Subcutaneous abdominal adipose tissue (tissue), 5 donors: Measurements from ENCODE around the gene CDC40.
"Not testable (repeated sequence)": the region's sequence is repeated elsewhere in the genome, so short reads cannot be mapped to it uniquely, and the experiment has no call there.

Experiments
- H3K27ac ChIP-seq: one replicate; pipeline ENCODE4 v1.7.0; 2013; ENCODE audit warnings: low read depth, mild to moderate bottlenecking, inconsistent platforms, low read length, moderate library complexity
- H3K27me3 ChIP-seq, 5 donors: one replicate each; pipeline ENCODE4 v1.7.0; 2013; ENCODE audit warnings: low read length in 5 of 5, inconsistent platforms in 1 of 5; ENCODE audit not compliant: control insufficient read depth in 5 of 5, insufficient read depth in 4 of 5
- H3K36me3 ChIP-seq, 5 donors: one replicate each; pipeline ENCODE4 v1.7.0; 2013; ENCODE audit warnings: low read length in 5 of 5; ENCODE audit not compliant: control insufficient read depth in 5 of 5, insufficient read depth in 5 of 5
- H3K4me1 ChIP-seq, 5 donors: one replicate each; pipeline ENCODE4 v1.7.0; 2013; ENCODE audit warnings: low read length in 5 of 5, mild to moderate bottlenecking in 3 of 5, moderate library complexity in 1 of 5; ENCODE audit not compliant: control insufficient read depth in 5 of 5, insufficient read depth in 5 of 5
- H3K4me3 ChIP-seq, 5 donors: one replicate each; pipeline ENCODE4 v1.7.0; 2013; ENCODE audit warnings: low read length in 5 of 5, low read depth in 1 of 5
- H3K9ac ChIP-seq, 5 donors: one replicate each; pipeline ENCODE4 v1.7.0; 2013; ENCODE audit warnings: low read length in 5 of 5, mild to moderate bottlenecking in 4 of 5, moderate library complexity in 3 of 5
- H3K9me3 ChIP-seq, 5 donors: one replicate each; pipeline ENCODE4 v1.7.0; 2013; ENCODE audit warnings: low read length in 5 of 5; ENCODE audit not compliant: control insufficient read depth in 5 of 5
- donor health status: healthy.
- donor health status: healthy.
- donor health status: healthy.
- donor health status: healthy.
- donor health status: healthy.

Gene CDC40

GRCh38 chr6:110233770-110234374 lies 53.6 kb downstream of the CDC40 start:
- Histone ChIP-seq H3K9me3 (no peaks in the 10 kb centered on the region), H3K4me3 (no peak overlapping the region), H3K4me1 (peaks cover 0 to 5% (median 3%) of the 10 kb centered on the region in 5 donors), H3K27ac (no peak overlapping the region), H3K36me3 (peaks cover 9 to 20% (median 9%) of the 10 kb centered on the region in 5 donors), H3K9ac (no peak overlapping the region), H3K27me3 (no peaks in the 10 kb centered on the region)

- H3K9me3 ChIP-seq, H3K9ac ChIP-seq, H3K4me3 ChIP-seq, H3K27ac ChIP-seq, H3K4me1 ChIP-seq, H3K27me3 ChIP-seq: not testable (repeated sequence)
- peaks cover 0 to 13% (median 2%) of the 10 kb centered on the region in 5 donors for H3K36me3 ChIP-seq
Observed at GRCh38 chr6:110236007-110236406, 55.8 kb downstream of the CDC40 start.

GRCh38 chr6:110239526-110240274 lies 59.5 kb downstream of the CDC40 start:
- H3K36me3 ChIP-seq: peaks cover 0 to 12% (median 2%) of the 10 kb centered on the region in 5 donors
- no peak overlapping the region for H3K4me3 ChIP-seq
- H3K9ac ChIP-seq: no peak overlapping the region
- H3K4me1 ChIP-seq: no peaks in the 10 kb centered on the region
- no peaks in the 10 kb centered on the region for H3K9me3 ChIP-seq
- no peaks in the 10 kb centered on the region for H3K27me3 ChIP-seq
- H3K27ac ChIP-seq: no peak overlapping the region

GRCh38 chr6:110244621-110245020 lies 64.4 kb downstream of the CDC40 start:
- not testable (repeated sequence) for H3K36me3 ChIP-seq, H3K9me3 ChIP-seq, H3K27me3 ChIP-seq, H3K4me3 ChIP-seq, H3K9ac ChIP-seq, H3K4me1 ChIP-seq, H3K27ac ChIP-seq

GRCh38 chr6:110246378-110246777 lies 66.2 kb downstream of the CDC40 start:
- H3K9ac ChIP-seq: no peak overlapping the region

GRCh38 chr6:110246900-110247546 lies 66.8 kb downstream of the CDC40 start:
- peaks cover 0 to under 1% (median 0%) of the 10 kb centered on the region in 5 donors for H3K9me3 ChIP-seq
- peaks cover 0 to 3% (median 0%) of the 10 kb centered on the region in 5 donors for H3K36me3 ChIP-seq
- H3K4me1 ChIP-seq: no peaks in the 10 kb centered on the region
- no peak overlapping the region for H3K9ac ChIP-seq
- H3K27me3 ChIP-seq: no peaks in the 10 kb centered on the region
- H3K4me3 ChIP-seq: no peak overlapping the region
- H3K27ac ChIP-seq: no peak overlapping the region

More at GRCh38 chr6:110246378-110246777, 66.2 kb downstream of the CDC40 start:
- Histone ChIP-seq H3K4me3 (no peak overlapping the region), H3K27ac (no peak overlapping the region), H3K4me1 (no peaks in the 10 kb centered on the region), H3K36me3 (peaks cover 0 to 3% (median 0%) of the 10 kb centered on the region in 5 donors), H3K27me3 (no peaks in the 10 kb centered on the region), H3K9me3 (no peaks in the 10 kb centered on the region)

- Histone ChIP-seq H3K9me3 (peaks cover 0 to 3% (median 0%) of the 10 kb centered on the region in 5 donors), H3K36me3 (no peaks in the 10 kb centered on the region), H3K4me3 (no peak overlapping the region), H3K27ac (no peak overlapping the region), H3K27me3 (no peaks in the 10 kb centered on the region), H3K9ac (no peak overlapping the region), H3K4me1 (no peaks in the 10 kb centered on the region)
Observed at GRCh38 chr6:110250058-110250457, 69.8 kb downstream of the CDC40 start.

GRCh38 chr6:110250838-110251237 lies 70.6 kb downstream of the CDC40 start:
- no peak overlapping the region for H3K27ac ChIP-seq
- H3K9ac ChIP-seq: no peak overlapping the region
- H3K36me3 ChIP-seq: no peaks in the 10 kb centered on the region
- no peaks in the 10 kb centered on the region for H3K27me3 ChIP-seq
- no peak overlapping the region for H3K4me3 ChIP-seq
- H3K9me3 ChIP-seq: peaks cover 0 to 3% (median 0%) of the 10 kb centered on the region in 5 donors
- no peaks in the 10 kb centered on the region for H3K4me1 ChIP-seq

- Histone ChIP-seq H3K4me3 (no peak overlapping the region), H3K9me3 (peaks cover 0 to 3% (median 0%) of the 10 kb centered on the region in 5 donors), H3K36me3 (no peaks in the 10 kb centered on the region), H3K27me3 (no peaks in the 10 kb centered on the region), H3K9ac (no peak overlapping the region), H3K4me1 (no peaks in the 10 kb centered on the region), H3K27ac (no peak overlapping the region)
Observed at GRCh38 chr6:110255211-110255750, 75.1 kb downstream of the CDC40 start.

- no peak overlapping the region for H3K27ac ChIP-seq
- H3K36me3 ChIP-seq: no peaks in the 10 kb centered on the region
- no peak overlapping the region for H3K9ac ChIP-seq
- H3K4me3 ChIP-seq: no peak overlapping the region
- no peaks in the 10 kb centered on the region for H3K4me1 ChIP-seq
- no peaks in the 10 kb centered on the region for H3K27me3 ChIP-seq
- peaks cover 0 to 3% (median 0%) of the 10 kb centered on the region in 5 donors for H3K9me3 ChIP-seq
Observed at GRCh38 chr6:110256366-110256765, 76.1 kb downstream of the CDC40 start.
